ENCODE measurements around the gene XAB2.
A peak's percentile ranks its signal among the peaks of the same experiment; 100 is the strongest.

Gene XAB2

GRCh38 chr19:7670790-7671189 is 41.4 kb upstream of the XAB2 start:
- DNase-seq (ENCODE audit: extremely low read depth, low read depth) = no peak
- no peak for TF ChIP-seq CTCF (IDR thresholded peaks at IDR 0.05; ENCODE audit: low read depth, low read length)

GRCh38 chr19:7670150-7670783 is 40.9 kb upstream of the XAB2 start:
- no peak for DNase-seq (ENCODE audit: extremely low read depth, low read depth)
- TF ChIP-seq CTCF (IDR thresholded peaks at IDR 0.05; ENCODE audit: low read depth, low read length) = no peak

GRCh38 chr19:7669641-7670040 is 40.3 kb upstream of the XAB2 start:
- DNase-seq (ENCODE audit: extremely low read depth, low read depth) = no peak
- TF ChIP-seq CTCF (IDR thresholded peaks at IDR 0.05; ENCODE audit: low read depth, low read length) = no peak

- TF ChIP-seq CTCF (IDR thresholded peaks at IDR 0.05; ENCODE audit: low read depth, low read length) = no peak
- no peak for DNase-seq (ENCODE audit: extremely low read depth, low read depth)
Observed at GRCh38 chr19:7668842-7669241, 39.5 kb upstream of the XAB2 start, which contains the start of gene RETN. Gene RETN (plus strand): TSS chr19:7669049. CDS start chr19:7669327, 278 bp downstream.

DNA sequence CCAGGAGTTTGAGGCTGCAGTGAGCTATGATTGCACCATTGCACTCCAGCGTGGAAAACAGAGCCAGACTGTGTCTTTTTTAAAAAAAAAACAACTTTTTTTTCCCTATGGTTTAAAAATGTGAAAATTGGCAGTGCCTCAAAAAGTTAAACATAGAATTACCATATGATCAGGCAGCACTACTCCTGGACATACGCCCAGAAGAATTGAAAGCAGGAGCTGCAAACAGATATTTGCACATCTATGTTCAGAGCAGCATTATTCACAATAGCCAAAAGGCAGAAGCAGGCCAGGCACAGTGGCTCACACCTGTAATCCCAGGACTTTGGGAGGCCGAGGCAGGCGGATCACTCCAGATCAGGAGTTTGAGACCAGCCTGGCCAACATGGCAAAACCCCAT is 35.7 kb upstream of the XAB2 start:
- TF ChIP-seq CTCF (IDR thresholded peaks at IDR 0.05; ENCODE audit: low read depth, low read length) = no peak
- DNase-seq (ENCODE audit: extremely low read depth, low read depth) = peak; percentile 39

DNA sequence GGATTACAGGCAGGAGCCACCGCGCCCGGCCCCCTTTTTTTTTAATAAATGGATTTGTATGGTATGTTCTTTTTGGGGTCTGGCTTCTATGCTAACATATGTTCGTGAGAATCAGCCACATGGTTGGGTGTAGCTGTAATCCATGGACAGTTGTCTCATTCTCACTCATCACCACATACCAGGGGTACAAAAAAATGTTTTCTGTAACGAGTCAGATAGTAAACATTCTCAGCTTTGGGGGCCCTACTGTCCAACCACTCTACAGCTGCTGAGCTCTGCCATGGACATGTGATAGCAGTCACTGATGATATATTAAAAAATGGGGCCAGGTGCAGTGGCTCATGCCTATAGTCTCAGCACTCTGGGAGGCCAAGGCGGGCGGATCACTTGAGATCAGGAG is 34.4 kb upstream of the XAB2 start:
- no peak for DNase-seq (ENCODE audit: extremely low read depth, low read depth)
- TF ChIP-seq CTCF (IDR thresholded peaks at IDR 0.05; ENCODE audit: low read depth, low read length) = no peak

DNA sequence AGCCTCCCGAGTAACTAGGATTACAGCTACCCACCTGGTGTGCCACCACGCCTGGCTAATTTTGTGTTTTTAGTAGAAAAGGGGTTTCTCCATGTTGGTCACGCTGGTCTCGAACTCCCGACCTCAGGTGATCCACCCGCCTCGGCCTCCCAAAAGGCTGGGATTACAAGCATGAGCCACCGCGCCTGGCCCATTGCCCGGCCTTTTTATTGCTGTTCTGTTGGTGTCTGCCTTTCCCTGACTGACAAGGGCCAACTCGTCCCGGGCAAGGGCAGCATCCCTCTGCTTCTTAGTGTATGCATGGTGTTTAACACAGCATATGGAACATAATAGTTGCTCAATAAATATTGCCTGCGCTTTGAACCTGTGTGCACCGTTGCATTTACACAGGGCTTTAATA is 33.3 kb upstream of the XAB2 start:
- no peak for DNase-seq (ENCODE audit: extremely low read depth, low read depth)
- no peak for TF ChIP-seq CTCF (IDR thresholded peaks at IDR 0.05; ENCODE audit: low read depth, low read length)
